ENCODE results near the gene GALNT5. TPM values are rescaled to one million over a fixed set of nuclear protein-coding genes. Genes with fewer than 3 reads are reported as not detected.

Gene GALNT5
- total and polyA plus RNA-seq, 2 donors (not counting 3 experiments of a cell fraction or from before 2014, with no cell fraction given), result not detected

- no peaks in the 10 kb centered on the region for H3K4me1 ChIP-seq (ENCODE audit: control insufficient read depth, extremely low read depth, insufficient read depth, low read length)
Measured at GRCh38 chr2:157229572-157229971, 27.9 kb upstream of the GALNT5 start.

More at GRCh38 chr2:157229572-157229971, 27.9 kb upstream of the GALNT5 start:
- Histone ChIP-seq H3K36me3 (ENCODE audit: control insufficient read depth in 2 of 2, extremely low read depth in 1 of 2, insufficient read depth in 2 of 2, low read length in 2 of 2) (no peaks in the 10 kb centered on the region), H3K9me1 (replicated peaks; ENCODE audit: control insufficient read depth, extremely low read depth, insufficient read depth, low read length) (no peaks in the 10 kb centered on the region), H3K27me3 (ENCODE audit: control insufficient read depth in 2 of 2, insufficient read depth in 2 of 2, low read length in 2 of 2) (no peaks in the 10 kb centered on the region), H3K9ac (replicated peaks; ENCODE audit: extremely low read depth, insufficient read depth, low read length) (no peak overlapping the region), H4K20me1 (replicated peaks; ENCODE audit: control insufficient read depth, extremely low read depth, insufficient read depth, low read length) (no peaks in the 10 kb centered on the region), H3K4me3 (replicated peaks in 1 of 3; ENCODE audit: insufficient read depth in 1 of 3, low read depth in 1 of 3, low read length in 3 of 3) (no peak overlapping the region), H3K9me3 (replicated peaks; ENCODE audit: control insufficient read depth, insufficient read depth, low read length) (no peaks in the 10 kb centered on the region), H3K79me2 (ENCODE audit: control insufficient read depth, insufficient read depth, low read length) (no peaks in the 10 kb centered on the region), H3K27ac (ENCODE audit: insufficient read depth, low read depth, low read length) (no peak overlapping the region), H2AFZ (ENCODE audit: low read depth, low read length) (no peak overlapping the region), H3K4me2 (ENCODE audit: insufficient read depth, low read length) (no peak overlapping the region)
- FAIRE-seq (no peak), DNase-seq (ENCODE audit: low read depth, low spot score) (no peak)
- no TSS peak for BruUV-seq (replicated peaks)
- dilution Hi-C loops (cut with MboI; ENCODE audit: extremely low pct_ligation_motif_present, low sequenced_read_pairs) (no loop called here), intact Hi-C loops (cut with micrococcal nuclease) (no loop called here)
- POLR2A ChIA-PET, result no interaction called here
- CTCF ChIA-PET, result no interaction called here
- TF ChIP-seq EZH2 (IDR thresholded peaks at IDR 0.05; ENCODE audit: borderline replicate concordance, low read depth, low read length, severe bottlenecking), result no peak
- no peak for TF ChIP-seq POLR2AphosphoS5 (IDR thresholded peaks at IDR 0.05; ENCODE audit: insufficient read depth, low read depth, low read length)
- TF ChIP-seq MYC (IDR thresholded peaks at IDR 0.05; ENCODE audit: low read depth, low read length), result no peak
- no peak for TF ChIP-seq CTCF (IDR thresholded peaks at IDR 0.05; ENCODE audit: extremely low read depth in 1 of 2, insufficient read depth in 1 of 2, low read depth in 1 of 2, low read length in 2 of 2)
- TF ChIP-seq MAX (IDR thresholded peaks at IDR 0.05; ENCODE audit: insufficient read depth, insufficient read length), result no peak
- no peak for TF ChIP-seq FOS (IDR thresholded peaks at IDR 0.05; ENCODE audit: borderline replicate concordance, insufficient read depth, low read length)
- no peak for TF ChIP-seq POLR2A (IDR thresholded peaks at IDR 0.05; ENCODE audit: low read depth, low read length)
- no peak for TF ChIP-seq JUN (IDR thresholded peaks at IDR 0.05; ENCODE audit: borderline replicate concordance, insufficient read depth, insufficient read length, low read depth)
- no peak for TF ChIP-seq GATA2 (IDR thresholded peaks at IDR 0.05; ENCODE audit: insufficient read depth, insufficient read length, low read depth, low read length)
